IPS-NIHi7 (cell line): ENCODE data around the gene LYG1.
"Not testable (repeated sequence)": the region's sequence is repeated elsewhere in the genome, so short reads cannot be mapped to it uniquely, and the experiment has no call there.

Experiments used
- DNase-seq: peaks from one replicate; pipeline ENCODE4 v3.0.0; 2012; ENCODE audit warnings: mixed read lengths; ENCODE audit errors: extremely low spot score

LYG1 gene

GRCh38 chr2:99301097-99301496 lies at the start of gene LYG1:
Gene LYG1 (minus strand): TSS chr2:99301197. CDS start chr2:99295670, 5,527 bp downstream.
- not testable (repeated sequence) for DNase-seq

GRCh38 chr2:99350194-99350593 lies 49.2 kb upstream of the LYG1 start:
- no peak for DNase-seq

GRCh38 chr2:99348173-99348572 lies 47.2 kb upstream of the LYG1 start:
- DNase-seq: no peak

GRCh38 chr2:99346218-99346617 lies 45.2 kb upstream of the LYG1 start:
- no peak for DNase-seq

GRCh38 chr2:99345446-99345845 lies 44.4 kb upstream of the LYG1 start:
- DNase-seq: not testable (repeated sequence)

- DNase-seq: no peak
These were observed 41.5 kb upstream of the LYG1 start for GRCh38 chr2:99342536-99342935.

- DNase-seq: no peak
These were observed 39.8 kb upstream of the LYG1 start for GRCh38 chr2:99340669-99341236.

GRCh38 chr2:99338029-99338585 lies 37.1 kb upstream of the LYG1 start:
- DNase-seq: no peak

- DNase-seq: peak; percentile 94
These were observed 36.4 kb upstream of the LYG1 start, which contains the start of gene EIF5B for GRCh38 chr2:99337113-99338028. Gene EIF5B (plus strand): TSS chr2:99337389. CDS start chr2:99337555, 166 bp downstream.

GRCh38 chr2:99336804-99337112 lies 35.8 kb upstream of the LYG1 start:
- no peak for DNase-seq

GRCh38 chr2:99335911-99336803 lies 35.2 kb upstream of the LYG1 start, which contains the start of gene TXNDC9:
Gene TXNDC9 (minus strand): TSS chr2:99336333. CDS start chr2:99333210, 3,123 bp downstream.
- DNase-seq: peak; percentile 98

GRCh38 chr2:99325384-99325783 lies 24.4 kb upstream of the LYG1 start:
- DNase-seq: no peak

GRCh38 chr2:99317873-99318200 lies 16.8 kb upstream of the LYG1 start:
- not testable (repeated sequence) for DNase-seq

- DNase-seq: no peak
These were observed 16.3 kb upstream of the LYG1 start for GRCh38 chr2:99317161-99317872.

GRCh38 chr2:99299580-99299979 lies 1.4 kb downstream of the LYG1 start:
- DNase-seq: no peak

- DNase-seq: no peak
These were observed 3.0 kb downstream of the LYG1 start for GRCh38 chr2:99297994-99298393.

- DNase-seq: no peak
These were observed 15.5 kb downstream of the LYG1 start for GRCh38 chr2:99285526-99285925.

- no peak for DNase-seq
These were observed 20.9 kb downstream of the LYG1 start for GRCh38 chr2:99279969-99280695.

- DNase-seq: no peak
These were observed 22.2 kb downstream of the LYG1 start for GRCh38 chr2:99278793-99279291.

GRCh38 chr2:99278195-99278765 lies 22.7 kb downstream of the LYG1 start:
- not testable (repeated sequence) for DNase-seq
